ENCODE measurements around the gene CD93.

DNA sequence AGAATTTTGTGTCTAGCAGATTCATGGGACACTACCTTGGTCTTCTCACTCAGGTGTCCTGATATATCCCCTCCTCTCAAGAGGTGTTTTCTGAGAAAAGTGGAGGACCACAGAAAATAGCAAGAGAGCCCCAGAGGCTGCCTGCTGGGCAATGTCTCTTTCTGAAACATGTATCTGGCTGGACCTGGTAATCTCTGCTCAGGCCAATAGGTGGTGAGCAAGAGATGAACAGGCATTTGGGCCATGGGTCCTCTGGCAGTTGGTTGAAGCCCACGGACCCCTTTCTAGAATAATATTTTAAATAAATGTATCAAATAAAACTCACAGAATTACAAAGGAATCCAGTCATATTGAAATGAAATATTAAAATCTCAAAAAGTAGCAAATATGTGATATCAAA, 27.9 kb downstream of the CD93 start:
- TF ChIP-seq, protein P1, sequence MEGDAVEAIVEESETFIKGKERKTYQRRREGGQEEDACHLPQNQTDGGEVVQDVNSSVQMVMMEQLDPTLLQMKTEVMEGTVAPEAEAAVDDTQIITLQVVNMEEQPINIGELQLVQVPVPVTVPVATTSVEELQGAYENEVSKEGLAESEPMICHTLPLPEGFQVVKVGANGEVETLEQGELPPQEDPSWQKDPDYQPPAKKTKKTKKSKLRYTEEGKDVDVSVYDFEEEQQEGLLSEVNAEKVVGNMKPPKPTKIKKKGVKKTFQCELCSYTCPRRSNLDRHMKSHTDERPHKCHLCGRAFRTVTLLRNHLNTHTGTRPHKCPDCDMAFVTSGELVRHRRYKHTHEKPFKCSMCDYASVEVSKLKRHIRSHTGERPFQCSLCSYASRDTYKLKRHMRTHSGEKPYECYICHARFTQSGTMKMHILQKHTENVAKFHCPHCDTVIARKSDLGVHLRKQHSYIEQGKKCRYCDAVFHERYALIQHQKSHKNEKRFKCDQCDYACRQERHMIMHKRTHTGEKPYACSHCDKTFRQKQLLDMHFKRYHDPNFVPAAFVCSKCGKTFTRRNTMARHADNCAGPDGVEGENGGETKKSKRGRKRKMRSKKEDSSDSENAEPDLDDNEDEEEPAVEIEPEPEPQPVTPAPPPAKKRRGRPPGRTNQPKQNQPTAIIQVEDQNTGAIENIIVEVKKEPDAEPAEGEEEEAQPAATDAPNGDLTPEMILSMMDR (conservative IDR thresholded peaks at IDR 0.05; ENCODE audit: low read length) = peak; percentile 41
- no peak for TF ChIP-seq EZH2phosphoT487 (IDR thresholded peaks at IDR 0.05; ENCODE audit: borderline replicate concordance)

Measured in Loucy (cell line).